Activated CD4-positive, alpha-beta T cell treated with anti-CD3 and anti-CD28 coated beads, Interleukin-2, amount 50 U/mL, for 24 hours (primary cell): ENCODE measurements around the gene DNMT3B.
"Not testable (repeated sequence)": the region's sequence is repeated elsewhere in the genome, so short reads cannot be mapped to it uniquely, and the experiment has no call there.

Experiments used
- DNase-seq, 2 donors: peaks; one replicate each; pipeline ENCODE4 v3.0.0-alpha.2; 2020; ENCODE audit warnings: low read depth in 1 of 2, low spot score in 1 of 2

DNMT3B gene

DNA sequence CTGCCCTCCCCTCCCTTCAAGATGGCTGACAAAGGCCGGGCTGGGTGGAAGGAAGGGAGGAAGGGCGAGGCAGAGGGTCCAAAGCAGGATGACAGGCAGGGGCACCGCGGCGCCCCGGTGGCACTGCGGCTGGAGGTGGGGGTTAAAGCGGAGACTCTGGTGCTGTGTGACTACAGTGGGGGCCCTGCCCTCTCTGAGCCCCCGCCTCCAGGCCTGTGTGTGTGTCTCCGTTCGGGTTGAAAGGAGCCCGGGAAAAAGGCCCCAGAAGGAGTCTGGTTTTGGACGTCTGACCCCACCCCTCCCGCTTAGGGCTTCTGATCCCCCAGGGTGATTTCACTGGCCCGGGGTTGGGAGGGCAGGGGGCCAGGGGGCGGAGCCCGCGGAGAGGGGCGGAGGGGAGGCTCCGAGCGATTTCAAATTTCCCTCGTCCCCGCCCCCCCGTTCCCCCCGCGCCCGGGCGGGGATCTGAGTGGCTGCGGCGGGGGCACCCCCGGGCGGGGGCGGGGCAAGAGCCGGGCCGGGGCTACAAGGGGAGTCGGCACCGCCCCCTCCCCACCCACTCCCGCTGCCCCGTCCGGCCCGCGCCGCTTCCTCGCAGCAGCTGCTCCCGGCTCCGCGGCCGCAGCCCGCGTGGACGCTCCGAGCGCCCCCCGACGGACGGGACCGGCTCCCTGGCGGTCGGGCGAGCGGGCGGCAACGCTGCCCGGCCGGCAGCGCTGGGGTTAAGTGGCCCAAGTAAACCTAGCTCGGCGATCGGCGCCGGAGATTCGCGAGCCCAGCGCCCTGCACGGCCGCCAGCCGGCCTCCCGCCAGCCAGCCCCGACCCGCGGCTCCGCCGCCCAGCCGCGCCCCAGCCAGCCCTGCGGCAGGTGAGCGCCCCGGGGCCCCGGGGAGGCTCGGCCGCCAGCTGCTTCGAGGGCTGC is at the start of gene DNMT3B:
DNMT3B (plus strand) TSS at position 555 of the 923 bp plus-strand sequence. CDS start 17,939 bp downstream, outside the sequence.
- peak; percentile 41 to 55 for DNase-seq

DNA sequence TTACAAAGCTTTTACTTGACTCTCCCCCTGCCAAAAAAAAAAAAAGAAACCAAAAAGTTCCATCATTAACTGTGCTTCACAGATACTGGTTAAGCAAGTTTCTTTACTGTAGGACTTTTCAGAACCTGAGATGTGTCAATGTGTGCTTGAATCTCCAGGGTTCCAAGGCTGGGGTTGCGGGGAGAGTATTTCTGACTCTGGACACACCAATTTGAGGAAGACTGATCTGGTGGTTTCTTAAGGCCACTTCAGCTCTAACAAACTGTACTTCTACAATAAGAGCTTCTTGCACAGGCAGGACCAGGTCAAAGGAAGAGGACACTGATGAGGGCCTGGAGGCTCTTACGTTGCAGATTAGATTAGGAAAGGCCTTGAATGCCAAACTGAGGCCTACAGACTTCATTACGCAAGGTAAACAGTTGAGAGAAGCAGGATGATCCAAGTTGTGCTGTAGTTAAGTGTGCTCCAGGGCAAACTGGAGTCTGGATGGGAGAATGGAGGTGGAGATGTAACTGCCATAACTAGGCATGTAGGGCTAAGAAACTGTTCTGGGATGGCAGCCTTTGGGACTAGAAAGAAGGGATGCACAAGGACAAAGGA is 43.3 kb upstream of the DNMT3B start:
- DNase-seq = no peak

DNA sequence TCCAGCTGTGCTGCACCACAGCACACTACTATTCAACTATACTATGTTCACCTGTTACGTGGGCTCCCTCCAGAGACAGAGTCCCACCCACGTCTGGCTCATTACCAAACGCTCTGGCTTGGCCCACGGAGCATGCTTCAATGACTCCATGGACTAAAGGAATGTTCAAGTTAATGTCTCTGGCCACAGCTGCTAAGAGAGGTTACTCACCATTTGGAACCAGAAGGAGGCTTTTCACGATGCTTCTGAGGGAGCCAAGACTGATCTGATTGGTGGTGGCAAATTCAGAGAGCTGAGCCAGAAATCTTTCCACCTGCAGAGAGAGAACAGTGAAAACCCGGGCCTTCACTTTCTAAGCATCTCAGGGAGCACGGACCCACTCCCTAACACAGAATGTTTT is 34.5 kb upstream of the DNMT3B start:
- DNase-seq = no peak

DNA sequence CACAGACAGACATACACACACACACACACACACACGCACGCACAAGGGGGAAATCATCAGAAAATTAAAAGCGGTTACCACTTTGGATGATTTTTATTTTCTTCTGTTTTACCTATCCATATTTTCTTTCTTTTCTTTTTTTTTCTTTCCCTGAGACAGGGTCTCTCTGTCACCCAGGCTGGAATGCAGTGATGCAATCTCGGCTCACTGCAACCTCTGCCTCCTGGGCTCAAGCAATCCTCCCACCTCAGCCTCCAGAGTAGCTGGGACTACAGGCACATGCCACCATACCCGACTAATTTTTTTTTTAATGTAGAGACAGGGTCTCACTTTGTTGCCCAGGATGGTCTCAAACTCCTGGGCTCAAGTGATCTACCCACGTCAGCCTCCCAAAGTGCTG is 33.8 kb upstream of the DNMT3B start:
- DNase-seq = not testable (repeated sequence)

DNA sequence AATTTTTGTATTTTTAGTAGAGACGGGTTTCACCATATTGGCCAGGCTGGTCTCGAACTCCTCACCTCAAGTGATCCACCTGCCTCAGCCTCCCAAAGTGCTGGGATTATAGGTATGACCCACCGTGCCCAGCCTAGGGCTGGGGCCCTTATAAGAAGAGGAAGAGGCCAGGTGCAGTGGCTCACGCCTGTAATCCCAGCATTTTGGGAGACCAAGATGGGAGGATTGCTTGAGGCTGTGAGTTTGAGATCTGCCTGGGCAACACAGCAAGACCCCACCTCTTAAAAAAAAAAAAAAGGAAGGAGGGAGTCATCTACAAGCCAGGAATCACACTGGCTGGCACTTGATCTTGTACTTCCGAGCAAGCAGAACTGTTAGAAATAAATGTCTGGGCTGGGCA is 32.9 kb upstream of the DNMT3B start:
- not testable (repeated sequence) for DNase-seq

DNA sequence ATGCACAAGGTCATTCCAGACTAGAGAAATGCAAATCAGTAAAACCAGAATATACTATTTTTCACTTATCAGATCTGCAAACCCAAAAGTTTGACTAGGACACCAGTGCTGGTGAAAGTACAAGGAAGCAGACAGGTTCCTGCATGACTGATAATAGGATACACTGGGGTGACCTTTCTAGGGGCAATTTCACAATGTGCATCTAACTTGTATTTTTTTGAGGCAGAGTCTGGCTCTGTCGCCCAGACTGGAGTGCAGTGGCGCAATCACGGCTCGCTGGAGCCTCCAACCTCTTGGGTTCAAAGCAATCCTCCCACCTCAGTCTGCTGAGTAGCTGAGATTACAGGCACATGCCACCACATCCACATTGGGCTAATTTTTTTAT is 30.3 kb upstream of the DNMT3B start:
- DNase-seq = no peak

DNA sequence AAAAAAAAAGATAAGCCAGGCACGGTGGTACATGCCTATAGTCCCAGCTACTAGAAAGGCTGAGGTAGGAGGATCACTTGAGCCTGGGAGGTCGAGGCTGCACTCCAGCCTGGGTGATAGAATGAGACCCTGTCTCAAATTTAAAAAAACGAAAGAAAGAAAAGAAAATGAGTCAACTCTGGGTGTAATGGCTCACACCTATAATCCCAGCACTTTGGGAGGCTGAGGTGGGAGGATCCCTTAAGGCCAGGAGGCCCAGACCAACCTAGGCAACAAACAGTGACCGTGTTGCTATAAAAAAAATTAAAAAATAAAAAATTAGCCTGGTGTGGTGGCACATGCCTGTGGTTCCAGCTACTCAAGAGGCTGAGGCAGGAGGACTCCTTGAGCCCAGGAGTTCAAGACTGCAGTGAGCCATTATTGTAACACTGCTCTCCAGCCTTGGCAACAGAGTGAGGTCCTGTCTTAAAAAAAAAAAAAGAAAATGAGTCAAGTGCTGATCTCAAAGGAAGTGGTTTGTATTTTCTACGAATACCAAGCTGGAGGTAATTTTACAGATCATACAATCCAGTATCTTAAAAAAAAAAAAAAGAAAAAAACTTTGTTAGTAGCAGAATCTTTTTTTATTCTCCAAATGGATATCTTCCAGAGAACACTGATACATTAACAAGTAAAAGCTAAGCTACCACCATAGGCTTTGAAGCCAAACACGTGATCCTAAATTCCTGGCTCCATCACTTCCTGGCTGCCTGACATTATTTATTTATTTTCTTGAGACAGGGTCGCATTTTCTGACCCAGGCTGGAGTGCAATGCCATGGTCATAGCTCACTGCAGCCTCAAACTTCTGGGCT is 24.6 kb upstream of the DNMT3B start:
- peak in 1 of 2 donors; percentile 16 for DNase-seq

DNA sequence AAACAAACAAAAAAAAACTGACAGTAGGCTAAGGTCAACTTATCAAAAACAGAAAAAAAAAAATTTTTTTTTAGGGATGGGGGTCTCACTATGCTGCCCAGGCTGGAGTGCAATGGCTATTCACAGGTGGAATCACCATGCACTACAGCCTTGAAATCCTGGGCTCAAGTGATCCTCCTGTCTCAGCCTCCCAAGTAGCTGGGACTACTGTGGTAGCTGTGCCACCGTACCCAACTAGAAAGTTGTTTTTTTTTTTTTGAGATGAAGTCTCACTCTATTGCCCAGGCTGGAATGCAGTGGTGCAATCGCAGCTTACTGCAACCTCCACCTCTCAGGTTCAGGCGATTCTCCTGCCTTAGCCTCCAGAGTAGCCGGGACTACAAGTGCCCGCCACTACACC is 21.0 kb upstream of the DNMT3B start:
- DNase-seq = no peak

DNA sequence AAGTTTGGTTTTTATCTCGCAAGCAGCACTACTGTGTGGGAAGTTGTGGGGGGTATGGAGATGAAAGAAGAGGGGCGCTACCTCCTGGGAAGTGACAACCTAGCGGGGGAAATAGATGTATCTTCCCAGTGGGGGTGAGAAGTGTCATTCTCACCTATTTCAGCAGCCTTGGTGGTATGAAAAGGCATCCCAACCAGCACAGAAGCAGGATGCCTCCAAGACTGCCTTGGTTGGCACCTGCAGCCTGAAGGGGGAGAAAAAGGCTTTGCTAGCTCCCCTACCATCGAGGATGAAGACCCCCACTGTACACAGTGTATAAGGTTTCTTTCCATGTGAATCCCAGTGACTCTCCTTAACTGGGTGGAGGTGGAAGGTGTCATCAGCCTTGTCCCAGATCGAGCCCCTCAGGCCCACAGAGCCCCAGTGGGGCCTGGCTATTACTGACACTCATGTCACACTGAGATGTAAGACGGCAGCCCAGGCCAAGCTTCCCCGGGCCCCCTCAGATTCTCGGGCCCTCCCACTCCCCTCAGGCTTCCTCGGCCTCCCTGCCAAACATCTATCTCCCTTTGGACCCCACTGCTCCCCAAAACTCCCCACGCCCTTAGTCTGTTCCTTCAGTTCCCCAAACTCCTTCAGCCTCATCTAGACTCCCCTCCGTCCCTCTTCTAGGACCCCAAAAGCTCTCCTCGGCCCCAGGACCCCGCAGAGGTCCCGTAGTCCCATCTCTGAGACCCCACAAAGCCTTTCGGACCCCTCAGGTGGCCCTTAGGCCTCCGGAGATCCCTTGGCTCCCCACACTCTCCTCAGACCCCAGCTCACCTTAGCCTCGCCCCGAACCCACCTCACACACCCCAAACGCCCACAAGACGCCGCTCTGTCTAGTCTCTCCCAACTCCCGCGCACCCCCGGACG is 19.6 kb upstream of the DNMT3B start:
- DNase-seq = no peak

DNA sequence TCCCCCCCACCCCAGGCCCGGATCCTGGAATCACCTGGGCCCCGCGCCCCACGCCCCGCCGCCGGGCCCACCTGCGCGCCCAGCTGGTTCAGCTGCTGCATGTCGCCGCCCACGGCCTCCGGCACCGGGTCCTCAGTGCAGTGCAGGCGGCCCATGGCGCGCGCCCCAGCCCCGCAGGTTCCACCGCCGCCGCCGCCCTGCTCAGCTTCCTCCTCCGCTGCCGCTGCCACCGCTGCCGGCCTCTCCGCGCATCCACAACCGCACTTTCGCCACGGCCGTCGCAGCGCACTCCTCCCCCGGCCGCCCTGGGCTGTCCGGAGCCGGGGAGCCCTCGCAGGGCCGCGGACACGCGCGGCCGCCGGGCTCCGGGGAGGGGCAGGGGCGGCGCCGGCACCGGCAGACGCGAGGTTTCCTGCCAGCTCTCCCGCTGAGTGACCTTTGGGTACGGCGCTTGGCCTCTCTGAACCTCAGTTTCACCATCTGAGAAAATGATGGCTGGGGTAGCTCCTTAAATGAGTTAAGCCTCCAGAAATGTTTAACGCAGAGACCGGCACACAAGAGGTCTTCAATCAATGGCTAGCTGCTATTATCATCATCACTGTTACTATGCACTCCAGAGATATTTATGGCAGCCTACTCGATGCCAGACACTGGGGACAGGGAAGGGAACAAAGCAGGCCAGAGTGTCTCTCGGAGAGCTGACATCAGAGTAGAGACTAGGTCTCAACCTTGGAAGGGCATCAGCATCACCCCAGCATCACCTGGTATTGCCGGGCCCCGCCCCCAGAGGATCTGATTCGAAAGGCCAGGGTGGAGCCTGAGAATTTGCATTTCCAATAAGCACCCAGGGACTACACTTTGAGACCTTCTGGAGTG is 18.7 kb upstream of the DNMT3B start, which contains the start of gene COMMD7:
COMMD7 (minus strand) TSS at position 231 of the 876 bp plus-strand sequence; CDS start at position 155, 76 bp downstream.
- peak; percentile 40 to 51 for DNase-seq

DNA sequence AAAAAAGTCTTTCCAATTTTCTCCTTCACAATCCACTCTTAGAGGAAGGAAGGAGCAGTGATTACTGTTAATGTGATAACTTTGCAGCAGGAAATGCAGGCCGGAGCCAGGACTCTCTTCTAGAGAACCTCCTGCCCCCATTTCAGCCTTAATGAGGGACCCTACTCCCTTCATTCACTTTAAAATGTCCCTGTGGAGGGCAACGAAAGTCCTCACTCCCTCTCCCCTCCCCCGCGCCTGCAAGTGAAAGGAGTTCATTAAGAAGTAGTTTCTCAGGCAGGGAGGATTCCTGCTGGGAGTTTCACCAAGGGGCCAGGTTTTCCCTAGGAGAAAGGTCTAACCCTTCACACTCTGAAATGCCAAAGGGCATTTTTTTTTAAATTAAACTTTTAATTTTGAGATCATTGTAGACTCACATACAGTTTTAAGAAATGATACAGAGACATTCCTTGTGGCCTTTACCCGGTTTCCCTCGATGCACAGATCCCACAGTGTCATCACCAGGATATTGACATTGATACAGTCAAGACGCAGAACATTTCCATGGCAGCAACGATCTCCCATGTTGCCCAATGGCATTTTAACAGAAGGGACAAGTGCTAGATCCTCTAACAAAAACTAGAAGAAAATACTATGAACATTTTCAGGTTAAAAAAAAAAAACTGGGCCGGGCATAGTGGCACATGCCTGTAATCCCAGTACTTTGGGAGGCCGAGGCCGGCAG is 12.1 kb upstream of the DNMT3B start:
- DNase-seq = no peak

DNA sequence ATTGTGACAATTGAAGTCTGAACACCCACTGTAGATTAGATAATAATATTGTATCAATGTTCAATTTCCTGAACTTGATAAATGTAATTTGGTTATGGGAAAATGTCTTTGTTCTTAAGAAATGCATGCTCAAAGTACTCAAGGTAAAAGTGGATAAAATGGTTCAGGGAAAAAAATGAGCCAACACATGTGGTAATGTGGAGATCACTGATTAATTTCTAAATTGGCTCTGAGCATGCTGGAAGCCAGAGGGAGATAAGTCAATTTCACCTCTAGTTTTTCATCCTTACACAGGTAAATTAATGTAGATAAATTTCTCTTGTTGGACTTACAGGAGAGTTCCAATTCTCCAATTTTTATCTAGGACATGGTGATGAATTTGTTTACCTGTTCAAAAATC is 10.9 kb upstream of the DNMT3B start:
- DNase-seq = no peak

DNA sequence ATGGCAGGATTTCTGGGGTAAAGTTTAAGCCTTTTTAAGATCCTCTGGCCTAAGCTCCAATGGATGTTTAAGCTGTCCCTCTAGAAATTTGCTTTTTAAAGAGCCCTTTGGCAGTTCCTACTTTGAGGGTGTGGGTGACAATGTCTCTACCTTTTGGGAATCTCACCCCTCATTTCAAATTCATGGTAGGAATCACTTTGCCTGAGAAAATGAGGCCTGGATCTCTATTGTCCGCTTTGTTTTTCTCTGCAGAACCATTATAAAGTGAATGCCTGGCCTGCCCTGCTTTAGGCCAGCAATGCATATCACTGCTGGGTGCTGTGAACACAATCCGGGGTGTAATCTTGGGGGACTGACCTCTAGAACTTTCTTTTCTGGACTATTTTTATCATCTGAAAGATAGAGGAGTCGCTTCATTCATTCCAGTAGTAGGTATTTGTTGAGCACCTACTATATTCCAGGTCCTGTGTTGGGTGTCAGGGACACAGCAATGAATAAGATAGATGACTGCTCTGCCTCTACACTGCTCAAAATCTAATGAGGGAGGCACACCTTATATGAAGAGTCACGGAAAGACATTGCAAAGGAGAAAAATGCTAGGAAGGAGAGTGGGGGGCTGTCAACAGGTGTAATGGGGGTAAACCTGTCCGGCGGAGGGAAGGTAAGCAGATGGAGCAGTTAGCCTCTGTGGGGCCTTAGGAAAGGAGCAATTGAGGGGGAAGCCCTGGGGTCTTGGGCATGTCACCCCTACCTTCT is 10.3 kb upstream of the DNMT3B start:
- no peak for DNase-seq

DNA sequence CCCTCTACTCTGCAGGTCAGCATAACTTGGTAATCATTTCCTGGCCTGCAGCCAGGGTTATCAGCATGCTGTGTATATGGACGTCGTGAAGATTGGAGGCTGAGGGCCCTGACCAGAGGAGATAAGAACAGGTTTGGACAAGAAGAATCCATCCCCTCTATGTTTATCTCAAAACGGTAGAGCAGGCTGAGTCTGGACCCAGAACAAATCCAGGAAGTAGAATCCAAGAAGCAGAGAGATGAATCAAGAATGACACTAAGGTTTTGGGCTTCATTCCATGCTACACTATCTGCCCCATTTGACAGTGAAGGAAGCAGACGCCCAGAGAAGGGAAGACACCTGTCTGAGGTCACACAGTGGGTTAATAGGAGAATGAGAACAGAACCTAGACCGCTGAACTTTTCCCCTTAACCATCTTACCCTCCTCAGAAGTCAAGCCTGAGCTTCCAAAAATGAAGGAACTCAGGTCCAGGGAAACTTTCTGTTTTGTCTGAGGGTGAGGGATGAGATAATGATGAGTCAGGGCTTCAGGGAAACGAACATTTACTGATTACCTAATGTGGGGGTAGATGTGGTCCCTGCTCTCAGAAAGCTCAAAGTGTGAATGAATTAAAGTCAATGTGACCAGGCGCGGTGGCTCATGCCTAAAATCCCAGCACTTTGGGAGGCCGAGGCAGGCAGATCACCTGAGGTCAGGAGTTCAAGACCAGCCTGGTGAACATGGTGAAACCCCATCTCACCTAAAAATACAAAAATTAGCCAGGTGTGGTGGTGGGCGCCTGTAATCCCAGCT is 9.5 kb upstream of the DNMT3B start:
- DNase-seq = no peak

DNA sequence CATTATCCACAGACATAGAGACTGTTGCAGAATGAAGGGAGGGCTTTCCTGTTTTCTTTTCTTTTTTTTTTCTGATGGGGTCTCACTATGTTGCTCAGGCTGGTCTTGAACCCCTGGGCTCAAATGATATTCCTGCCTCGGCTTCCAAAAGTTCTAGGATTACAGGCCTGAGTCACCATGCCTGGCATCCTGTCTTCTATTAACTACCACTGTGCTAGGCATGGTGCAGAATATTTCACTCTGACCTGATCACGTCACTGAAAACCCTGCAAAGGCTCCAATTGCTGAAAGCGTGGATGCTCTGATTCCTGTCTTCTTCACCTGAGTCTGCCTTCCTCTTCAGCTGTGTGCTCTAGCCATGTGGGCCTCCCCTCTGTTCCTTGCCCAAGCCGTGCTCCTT is 8.5 kb upstream of the DNMT3B start:
- no peak for DNase-seq

DNA sequence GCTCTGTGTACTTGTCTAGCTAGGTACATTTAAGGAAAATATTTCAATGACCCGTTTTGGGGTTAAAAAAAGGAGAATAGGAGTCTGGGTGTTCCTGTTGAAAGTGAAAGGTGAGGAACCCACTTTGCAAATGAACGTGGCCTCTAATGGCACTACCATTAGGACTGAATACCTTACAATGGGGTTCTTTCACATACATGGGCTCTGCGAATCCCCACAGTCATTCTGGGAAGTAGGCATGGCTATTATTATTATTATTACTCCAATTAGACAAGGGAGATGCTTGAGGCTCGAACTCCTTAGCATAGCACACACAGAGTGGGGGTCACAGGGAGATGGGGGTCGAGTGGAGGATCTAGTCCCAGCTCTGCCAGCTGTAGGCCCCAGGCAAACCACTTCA is 6.0 kb upstream of the DNMT3B start:
- DNase-seq = no peak

DNA sequence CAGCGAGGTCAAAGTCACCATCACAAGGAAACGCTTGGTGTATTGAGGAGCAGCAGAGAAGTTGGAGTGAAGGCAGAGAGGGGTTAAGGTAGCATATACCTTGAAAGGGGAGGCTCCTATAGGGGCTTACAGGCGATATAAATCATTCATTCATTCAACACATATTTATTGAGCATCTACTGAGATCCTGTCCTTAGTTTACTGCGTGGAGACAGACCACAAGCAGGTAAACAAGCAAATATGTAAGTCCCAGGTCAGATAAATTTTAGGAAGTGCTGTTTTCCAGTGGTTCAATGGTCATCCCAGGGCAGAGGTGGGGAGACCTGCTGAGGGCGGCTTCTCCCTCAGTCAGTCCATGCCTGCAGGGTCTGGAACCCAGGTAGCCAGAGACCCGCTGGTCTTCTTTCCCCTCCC is 761 bp upstream of the DNMT3B start:
- no peak for DNase-seq
